Eye (tissue), 1 donor: ENCODE measurements around the gene ZNF831.

Experiments
- DNase-seq: peaks from one replicate; pipeline ENCODE4 v3.0.0-alpha.2; 2015

ZNF831 gene

GRCh38 chr20:59217173-59217572, 53.6 kb downstream of the ZNF831 start:
- DNase-seq, result no peak

GRCh38 chr20:59217794-59218280, 54.2 kb downstream of the ZNF831 start:
- no peak for DNase-seq

GRCh38 chr20:59219211-59219610, 55.6 kb downstream of the ZNF831 start:
- DNase-seq, result no peak

- no peak for DNase-seq
Observed at GRCh38 chr20:59220161-59220560, 56.5 kb downstream of the ZNF831 start.

GRCh38 chr20:59221049-59221706, 57.6 kb downstream of the ZNF831 start:
- no peak for DNase-seq

- peak; percentile 58 for DNase-seq
Observed at GRCh38 chr20:59221707-59222252, 58.2 kb downstream of the ZNF831 start.

- DNase-seq, result peak; percentile 93
Observed at GRCh38 chr20:59222253-59223181, 58.9 kb downstream of the ZNF831 start.

GRCh38 chr20:59223182-59223601, 59.6 kb downstream of the ZNF831 start:
- peak; percentile 61 for DNase-seq

GRCh38 chr20:59223750-59224149, 60.1 kb downstream of the ZNF831 start:
- DNase-seq, result no peak

- DNase-seq, result no peak
Observed at GRCh38 chr20:59224236-59224635, 60.6 kb downstream of the ZNF831 start.

GRCh38 chr20:59230385-59230784, 66.8 kb downstream of the ZNF831 start:
- no peak for DNase-seq

GRCh38 chr20:59231124-59231804, 67.6 kb downstream of the ZNF831 start:
- DNase-seq, result peak; percentile 38

- no peak for DNase-seq
Observed at GRCh38 chr20:59232618-59233017, 69.0 kb downstream of the ZNF831 start.

- no peak for DNase-seq
Observed at GRCh38 chr20:59235226-59235625, 71.6 kb downstream of the ZNF831 start.

GRCh38 chr20:59240006-59240405, 76.4 kb downstream of the ZNF831 start:
- no peak for DNase-seq

GRCh38 chr20:59242714-59243626, 79.3 kb downstream of the ZNF831 start:
- no peak for DNase-seq

- DNase-seq, result no peak
Observed at GRCh38 chr20:59246691-59247400, 83.2 kb downstream of the ZNF831 start.

- no peak for DNase-seq
Observed at GRCh38 chr20:59247731-59248684, 84.4 kb downstream of the ZNF831 start.

GRCh38 chr20:59250293-59250692, 86.7 kb downstream of the ZNF831 start:
- DNase-seq, result no peak

GRCh38 chr20:59253325-59253724, 89.7 kb downstream of the ZNF831 start:
- DNase-seq, result no peak
